ENCODE results near the gene NAPG. TPM values are rescaled to one million over a fixed set of nuclear protein-coding genes. Genes with fewer than 3 reads are reported as not detected.

NAPG gene
- total RNA-seq, 4 donors from 2014 or later, result 47.5 to 56.4 (median 53.1) TPM

DNA sequence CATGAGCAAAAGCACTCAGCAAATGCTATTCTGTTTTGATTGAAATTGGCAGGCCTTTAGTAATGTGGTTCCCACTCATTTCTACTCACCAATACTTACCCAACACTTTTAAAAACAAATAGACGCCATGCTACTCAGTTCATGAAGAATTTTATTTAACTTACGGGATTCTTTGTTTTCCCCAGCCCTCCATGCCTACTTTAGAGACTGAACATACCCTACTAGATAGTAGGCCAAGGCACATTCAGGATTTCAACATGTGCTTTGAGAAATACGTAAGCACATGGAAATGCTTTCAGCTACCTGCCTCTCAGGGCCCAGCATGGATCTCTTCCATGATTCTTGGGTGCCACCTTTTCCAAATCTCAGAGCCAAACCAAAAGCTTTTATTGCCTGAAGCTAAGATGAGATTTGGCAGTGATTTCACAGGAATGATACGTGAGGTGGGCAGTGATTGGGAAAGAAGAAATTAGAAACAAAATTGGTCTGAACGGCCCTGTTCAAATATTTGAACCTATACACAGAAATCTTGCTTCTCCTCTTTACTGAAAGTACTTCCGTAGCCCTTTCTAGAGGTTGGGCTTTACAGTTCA is 31.4 kb downstream of the NAPG start:
- Histone ChIP-seq H3K36me3 (peaks cover 28 to 30% of the 10 kb centered on the region in 2 donors), H3K27ac (no peak overlapping the region), H3K4me1 (peaks cover 6 to 7% of the 10 kb centered on the region in 2 donors), H3K27me3 (no peaks in the 10 kb centered on the region), H3K4me3 (replicated peaks in 1 of 3) (no peak overlapping the region), H3K9me3 (no peaks in the 10 kb centered on the region)
- 94 to 97% methylated on average over 6 of the region's 6 CpGs for WGBS, 2 donors
- TF ChIP-seq CTCF (IDR thresholded peaks at IDR 0.05), result no peak
- no peak for TF ChIP-seq POLR2A (IDR thresholded peaks at IDR 0.05)
- DNase-seq, result no peak
- intact Hi-C loops (cut with DNase I), result no loop called here

DNA sequence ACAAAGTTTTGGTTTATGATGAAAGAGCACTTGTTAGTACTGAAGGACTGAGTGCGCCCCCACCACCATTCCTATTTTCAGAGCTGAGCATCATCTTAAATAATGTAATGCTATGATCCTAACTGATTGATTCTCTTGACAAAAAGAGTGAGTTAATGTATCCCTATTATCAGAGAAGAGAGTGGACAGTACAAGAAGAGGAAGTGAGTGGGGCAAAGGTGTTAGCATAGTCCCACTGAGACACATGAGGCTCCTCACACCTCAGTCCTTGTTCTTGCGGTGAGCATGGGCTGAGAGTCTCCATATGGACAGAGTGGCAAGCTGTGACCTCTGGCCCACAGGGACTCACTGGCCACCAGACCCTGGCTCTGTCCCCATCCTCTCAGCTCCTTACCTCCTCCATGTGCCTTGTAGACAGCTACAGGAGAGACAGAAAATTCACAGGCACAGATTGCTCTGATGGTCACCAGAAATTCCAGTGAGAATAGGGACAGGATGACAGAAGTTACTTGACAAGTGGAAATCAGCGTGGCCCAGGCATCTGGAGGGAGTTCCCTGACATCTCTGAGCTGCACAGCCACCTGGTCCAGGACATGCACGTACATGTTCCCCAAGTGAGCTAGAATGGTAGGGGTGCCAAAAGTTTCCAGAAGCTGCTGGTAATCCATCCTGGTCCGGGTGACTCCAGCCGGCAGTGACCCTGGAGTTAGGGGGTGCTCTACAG is 32.6 kb downstream of the NAPG start:
- H3K4me3 ChIP-seq (replicated peaks in 1 of 3), result no peak overlapping the region
- no peak overlapping the region for H3K27ac ChIP-seq
- no peak for DNase-seq
- 93% methylated on average over 6 of the region's 6 CpGs for WGBS, 2 donors
- TF ChIP-seq POLR2A (IDR thresholded peaks at IDR 0.05), result no peak
- no peak for TF ChIP-seq CTCF (IDR thresholded peaks at IDR 0.05)
- peaks cover 23 to 27% of the 10 kb centered on the region in 2 donors for H3K36me3 ChIP-seq
- intact Hi-C loops (cut with DNase I), result no loop called here
- H3K9me3 ChIP-seq, result no peaks in the 10 kb centered on the region
- peaks cover 6 to 8% of the 10 kb centered on the region in 2 donors for H3K4me1 ChIP-seq
- no peaks in the 10 kb centered on the region for H3K27me3 ChIP-seq

DNA sequence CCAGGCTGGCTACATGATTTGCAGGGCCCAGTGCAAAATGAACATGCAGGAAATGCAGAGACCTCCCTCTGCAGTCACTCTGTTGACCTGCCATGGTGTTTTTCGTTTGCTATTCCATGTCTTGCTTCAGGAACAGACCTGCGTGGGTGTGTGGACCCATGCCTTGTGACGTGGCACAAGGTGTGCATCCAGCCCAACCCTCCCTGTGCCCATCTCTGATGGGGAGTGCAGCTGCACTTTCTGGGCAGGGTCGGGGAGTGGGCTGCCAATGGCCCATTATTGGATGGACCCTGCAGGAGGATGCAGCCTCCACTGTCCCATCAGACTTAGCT is 33.1 kb downstream of the NAPG start:
- H3K27ac ChIP-seq, result no peak overlapping the region
- peaks cover 6 to 11% of the 10 kb centered on the region in 2 donors for H3K4me1 ChIP-seq
- WGBS, 2 donors, result 95 to 100% methylated on average over 3 to 4 of the region's 4 CpGs
- no peaks in the 10 kb centered on the region for H3K9me3 ChIP-seq
- intact Hi-C loops (cut with DNase I), result no loop called here
- no peak for DNase-seq
- TF ChIP-seq POLR2A (IDR thresholded peaks at IDR 0.05) (no peak), CTCF (IDR thresholded peaks at IDR 0.05) (no peak)
- H3K36me3 ChIP-seq, result peaks cover 21 to 22% of the 10 kb centered on the region in 2 donors
- H3K27me3 ChIP-seq, result no peaks in the 10 kb centered on the region
- no peak overlapping the region for H3K4me3 ChIP-seq (replicated peaks in 1 of 3)

DNA sequence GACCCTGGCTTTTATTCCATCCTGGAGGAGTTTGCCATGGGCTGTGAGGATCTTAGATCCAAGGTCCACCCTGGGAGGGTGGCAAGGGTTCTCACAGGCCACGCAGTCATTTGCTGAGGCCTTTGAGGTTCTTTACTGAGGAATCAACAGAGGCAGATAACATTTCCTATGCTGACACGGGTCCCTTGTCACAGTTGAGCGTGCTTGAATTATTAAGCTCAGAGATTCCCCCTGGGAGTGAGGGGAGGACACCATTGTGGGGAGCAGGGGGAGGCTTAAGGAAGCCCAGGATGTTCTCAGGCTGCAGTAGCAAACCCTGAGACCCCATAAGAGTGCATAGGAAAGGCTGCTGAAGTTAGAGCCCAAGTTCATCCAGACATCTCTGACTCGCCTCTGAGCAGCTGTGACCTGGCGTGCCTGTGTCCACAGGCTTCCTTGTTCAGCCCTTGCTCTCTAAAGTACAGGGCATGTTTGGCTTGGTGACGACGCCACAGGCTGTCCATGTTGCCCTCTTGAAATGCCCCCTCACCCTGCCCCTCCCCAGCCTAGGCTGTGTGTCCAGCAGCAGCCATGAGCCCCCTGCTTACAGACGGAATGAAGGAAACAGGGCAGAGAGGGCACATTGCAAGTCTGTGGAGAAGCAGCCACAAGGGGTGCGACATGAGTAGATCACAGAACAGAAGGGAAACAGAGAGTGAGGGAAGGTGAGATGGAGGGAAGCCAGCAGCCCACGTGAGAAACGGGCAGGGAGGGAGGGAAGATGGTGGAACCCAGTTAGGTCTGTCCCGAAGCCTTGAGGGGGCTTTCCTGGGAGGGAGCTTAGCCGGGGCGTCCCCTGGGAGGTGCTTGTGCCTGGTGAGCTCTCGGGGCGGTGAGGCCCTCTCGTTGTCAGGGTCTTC is 34.0 kb downstream of the NAPG start:
- Histone ChIP-seq H3K27me3 (no peaks in the 10 kb centered on the region), H3K4me1 (peaks cover 13 to 17% of the 10 kb centered on the region in 2 donors), H3K9me3 (no peaks in the 10 kb centered on the region), H3K4me3 (replicated peaks in 1 of 3) (peak overlapping the region in 1 of 3 donors; percentile 4), H3K27ac (peak overlapping the region in 1 of 3 donors; percentile 35), H3K36me3 (peaks cover 17 to 19% of the 10 kb centered on the region in 2 donors)
- TF ChIP-seq CTCF (IDR thresholded peaks at IDR 0.05) (no peak), POLR2A (IDR thresholded peaks at IDR 0.05) (no peak)
- 33 to 38% methylated on average over 16 to 17 of the region's 17 CpGs for WGBS, 2 donors
- intact Hi-C loops (cut with DNase I), result no loop called here
- DNase-seq, result peak; percentile 41 to 52
